T-helper 2 cell (primary cell): ENCODE measurements around the gene H2BK1.
A peak's percentile ranks its signal among the peaks of the same experiment; 100 is the strongest.

Experiments used
- DNase-seq, 5 experiments: peaks; one replicate each; pipeline versions ENCODE4 v3.0.0 to v3.0.0-alpha.2; 2012 to 2022

Gene H2BK1

GRCh38 chr7:151177310-151177709 is 33.0 kb downstream of the H2BK1 start:
- no peak for DNase-seq

GRCh38 chr7:151176401-151176800 is 33.9 kb downstream of the H2BK1 start:
- no peak for DNase-seq

- no peak for DNase-seq
Measured at GRCh38 chr7:151175793-151176311, 34.4 kb downstream of the H2BK1 start.

GRCh38 chr7:151175047-151175792 is 35.1 kb downstream of the H2BK1 start:
- DNase-seq, result no peak

GRCh38 chr7:151174246-151175046 is 35.8 kb downstream of the H2BK1 start:
- peak in 3 of 5 experiments; percentile 15 to 39 (median 22) for DNase-seq

- DNase-seq, result no peak
Measured at GRCh38 chr7:151173386-151174245, 36.7 kb downstream of the H2BK1 start.

GRCh38 chr7:151172273-151173141 is 37.8 kb downstream of the H2BK1 start:
- peak; percentile 61 to 79 (median 72) for DNase-seq

GRCh38 chr7:151168787-151169162 is 41.5 kb downstream of the H2BK1 start:
- DNase-seq, result no peak

GRCh38 chr7:151168003-151168786 is 42.1 kb downstream of the H2BK1 start:
- DNase-seq, result peak; percentile 40 to 56 (median 46)

- peak in 1 of 5 experiments; percentile 7 for DNase-seq
Measured at GRCh38 chr7:151167197-151167961, 42.9 kb downstream of the H2BK1 start, which contains the start of gene GBX1. Gene GBX1, minus strand, starts transcription at chr7:151167694. Its CDS starts 146 bp downstream, at chr7:151167548.

GRCh38 chr7:151166629-151167196 is 43.6 kb downstream of the H2BK1 start:
- no peak for DNase-seq

- no peak for DNase-seq
Measured at GRCh38 chr7:151161757-151162156, 48.5 kb downstream of the H2BK1 start.
